Neural crest cell (in vitro differentiated cells): ENCODE measurements around the gene SMIM5. TPM values are rescaled to one million over a fixed set of nuclear protein-coding genes. Genes with fewer than 3 reads are reported as not detected.
"Not testable (repeated sequence)": the region's sequence is repeated elsewhere in the genome, so short reads cannot be mapped to it uniquely, and the experiment has no call there.

Source experiments
- DNase-seq: peaks from one replicate; pipeline ENCODE4 v3.0.0; 2021; ENCODE audit warnings: low read depth, mixed read lengths, low spot score
- H3K27ac Mint-ChIP-seq: one replicate; pipeline ENCODE4 v1.8.0; 2021; ENCODE audit warnings: mild to moderate bottlenecking, mixed read lengths; ENCODE audit not compliant: unreplicated experiment
- H3K27me3 Mint-ChIP-seq: 2 replicates; pipeline ENCODE4 v1.8.0; 2021; ENCODE audit warnings: low read depth, mild to moderate bottlenecking, mixed read lengths
- H3K36me3 Mint-ChIP-seq: 2 replicates; pipeline ENCODE4 v1.8.0; 2021; ENCODE audit warnings: low read depth, mild to moderate bottlenecking, mixed read lengths
- H3K4me1 Mint-ChIP-seq: 2 replicates; pipeline ENCODE4 v1.8.0; 2021; ENCODE audit warnings: mixed read lengths
- H3K4me3 Mint-ChIP-seq: one replicate; pipeline ENCODE4 v1.8.0; 2021; ENCODE audit warnings: mild to moderate bottlenecking, mixed read lengths
- H3K9me3 Mint-ChIP-seq: 2 replicates; pipeline ENCODE4 v1.8.0; 2021; ENCODE audit warnings: mixed read lengths
- CTCF ChIP-seq: fragments of 200-600 bp; sonication (generic); conservative IDR thresholded peaks from 2 replicates; pipeline ENCODE4 v1.5.0; 2021; ENCODE audit warnings: antibody characterized with exemption, mild to moderate bottlenecking
- total RNA-seq: library from RNA; stranded (reverse); gene quantifications from 2 replicates; pipeline ENCODE4 v1.2.1, GENCODE V29; 2021

The SMIM5 gene
- total RNA-seq, 1 donor from 2014 or later = not detected

DNA sequence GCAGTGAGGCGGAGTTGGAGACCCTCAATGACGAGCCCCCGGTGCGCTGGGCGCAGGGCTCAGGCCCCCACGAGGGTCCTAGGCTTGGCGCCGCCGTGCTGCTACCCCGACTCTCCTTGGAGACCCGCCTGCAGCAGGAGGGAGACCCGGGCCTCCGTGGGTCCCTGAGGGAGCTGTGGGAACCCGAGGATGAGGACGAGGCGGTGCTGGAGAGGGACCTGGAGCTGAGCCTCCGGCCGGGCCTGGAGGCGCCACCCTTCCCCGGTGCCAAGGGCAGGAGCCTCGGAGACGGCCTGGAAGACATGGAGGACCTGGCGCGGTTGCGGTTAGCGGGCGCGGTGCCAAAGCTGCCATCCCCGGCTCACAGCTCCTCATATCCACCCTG, 43.3 kb upstream of the SMIM5 start:
- H3K4me1 Mint-ChIP-seq = peaks cover 5% of the 10 kb centered on the region
- DNase-seq = no peak
- TF ChIP-seq CTCF = no peak
- H3K9me3 Mint-ChIP-seq = no peaks in the 10 kb centered on the region
- H3K4me3 Mint-ChIP-seq = peak overlapping the region; percentile 46
- H3K27ac Mint-ChIP-seq = no peak overlapping the region
- H3K27me3 Mint-ChIP-seq = peaks cover 17% of the 10 kb centered on the region
- peaks cover 2% of the 10 kb centered on the region for H3K36me3 Mint-ChIP-seq

GRCh38 chr17:75590314-75590761, 42.9 kb upstream of the SMIM5 start:
- Mint-ChIP-seq H3K36me3 (peaks cover 2% of the 10 kb centered on the region), H3K4me3 (peak overlapping the region; percentile 46), H3K27ac (no peak overlapping the region), H3K27me3 (peaks cover 17% of the 10 kb centered on the region), H3K4me1 (peaks cover 5% of the 10 kb centered on the region), H3K9me3 (no peaks in the 10 kb centered on the region)
- DNase-seq = no peak
- no peak for TF ChIP-seq CTCF

DNA sequence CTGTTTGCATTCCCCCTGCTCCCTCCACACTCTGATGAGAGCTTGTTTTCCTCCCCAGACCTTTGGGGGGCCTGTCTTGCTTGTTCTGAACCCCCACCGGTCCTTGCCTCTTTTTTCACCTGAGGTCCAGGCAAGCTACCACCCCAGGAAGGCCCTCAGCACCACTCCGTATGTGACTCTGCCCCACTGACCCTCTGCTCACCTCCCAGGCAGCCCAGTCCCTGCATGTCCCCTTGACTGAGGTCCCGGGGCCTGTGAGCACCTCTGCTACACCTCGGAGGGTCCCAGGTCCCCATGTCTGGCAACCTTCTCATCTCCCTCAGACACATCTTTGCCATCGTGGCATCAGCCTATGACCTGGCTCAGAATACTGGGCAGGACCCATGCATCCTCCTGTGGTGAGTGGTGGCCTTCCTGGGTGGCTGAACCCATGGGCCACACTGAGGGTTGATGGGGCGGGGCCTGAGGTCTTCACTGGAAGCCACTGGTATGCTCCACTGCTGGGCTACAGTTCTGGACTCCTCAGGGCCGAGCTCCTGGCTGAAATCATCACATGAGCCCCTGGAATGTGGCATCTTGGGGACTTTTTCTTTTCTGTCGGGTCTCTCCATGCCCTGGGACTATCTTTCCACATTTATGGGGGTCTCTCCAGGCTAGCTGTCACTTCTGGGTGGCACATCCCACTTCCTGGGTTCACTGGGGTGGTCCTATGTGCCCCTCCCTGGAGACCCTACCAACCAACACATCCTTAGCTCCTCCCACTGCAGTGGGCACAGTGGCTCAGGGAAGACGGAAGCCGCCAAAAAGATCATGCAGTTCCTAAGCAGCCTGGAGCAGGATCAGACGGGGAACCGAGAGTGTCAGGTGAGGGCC, 42.1 kb upstream of the SMIM5 start:
- DNase-seq = no peak
- H3K27me3 Mint-ChIP-seq = peaks cover 15% of the 10 kb centered on the region
- TF ChIP-seq CTCF = no peak
- H3K36me3 Mint-ChIP-seq = peaks cover under 1% of the 10 kb centered on the region
- H3K4me1 Mint-ChIP-seq = peaks cover 5% of the 10 kb centered on the region
- peak overlapping the region; percentile 46 for H3K4me3 Mint-ChIP-seq
- H3K9me3 Mint-ChIP-seq = no peaks in the 10 kb centered on the region
- peak overlapping the region; percentile 14 for H3K27ac Mint-ChIP-seq

- no peak for TF ChIP-seq CTCF
- H3K27me3 Mint-ChIP-seq = peaks cover 10% of the 10 kb centered on the region
- H3K27ac Mint-ChIP-seq = no peak overlapping the region
- no peak for DNase-seq
- no peaks in the 10 kb centered on the region for H3K9me3 Mint-ChIP-seq
- H3K4me3 Mint-ChIP-seq = peak overlapping the region; percentile 41
- H3K36me3 Mint-ChIP-seq = no peaks in the 10 kb centered on the region
- H3K4me1 Mint-ChIP-seq = peaks cover 5% of the 10 kb centered on the region
These were observed 41.4 kb upstream of the SMIM5 start for GRCh38 chr17:75591722-75592302.

GRCh38 chr17:75592348-75593020, 40.8 kb upstream of the SMIM5 start:
- Mint-ChIP-seq H3K9me3 (no peaks in the 10 kb centered on the region), H3K27me3 (peaks cover 3% of the 10 kb centered on the region), H3K27ac (no peak overlapping the region), H3K4me3 (no peak overlapping the region), H3K4me1 (peaks cover under 1% of the 10 kb centered on the region), H3K36me3 (no peaks in the 10 kb centered on the region)
- no peak for DNase-seq
- TF ChIP-seq CTCF = no peak

DNA sequence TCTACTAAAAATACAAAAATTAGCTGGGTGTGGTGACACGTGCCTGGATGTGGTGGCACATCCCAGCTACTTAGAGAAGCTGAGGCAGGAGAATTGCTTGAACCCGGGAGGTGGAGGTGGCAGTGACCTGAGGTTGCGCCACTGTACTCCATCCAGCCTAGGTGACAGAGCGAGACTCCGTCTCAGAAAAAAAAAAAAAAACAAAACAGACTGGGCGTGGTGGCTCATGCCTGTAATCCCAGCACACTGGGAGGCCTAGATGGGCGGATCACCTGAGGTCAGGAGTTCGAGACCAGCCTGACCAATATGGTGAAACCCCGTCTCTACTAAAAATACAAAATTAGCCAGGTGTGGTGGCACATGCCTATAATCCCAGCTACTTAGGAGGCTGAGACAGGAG, 39.8 kb upstream of the SMIM5 start:
- not testable (repeated sequence) for H3K4me1 Mint-ChIP-seq, H3K27ac Mint-ChIP-seq, H3K4me3 Mint-ChIP-seq, H3K27me3 Mint-ChIP-seq, H3K36me3 Mint-ChIP-seq, H3K9me3 Mint-ChIP-seq, DNase-seq
